Measurements from ENCODE around the gene KIF13A.

The KIF13A gene

GRCh38 chr6:17724341-17724740 is 263.1 kb downstream of the KIF13A start:
- TF ChIP-seq, protein P1, sequence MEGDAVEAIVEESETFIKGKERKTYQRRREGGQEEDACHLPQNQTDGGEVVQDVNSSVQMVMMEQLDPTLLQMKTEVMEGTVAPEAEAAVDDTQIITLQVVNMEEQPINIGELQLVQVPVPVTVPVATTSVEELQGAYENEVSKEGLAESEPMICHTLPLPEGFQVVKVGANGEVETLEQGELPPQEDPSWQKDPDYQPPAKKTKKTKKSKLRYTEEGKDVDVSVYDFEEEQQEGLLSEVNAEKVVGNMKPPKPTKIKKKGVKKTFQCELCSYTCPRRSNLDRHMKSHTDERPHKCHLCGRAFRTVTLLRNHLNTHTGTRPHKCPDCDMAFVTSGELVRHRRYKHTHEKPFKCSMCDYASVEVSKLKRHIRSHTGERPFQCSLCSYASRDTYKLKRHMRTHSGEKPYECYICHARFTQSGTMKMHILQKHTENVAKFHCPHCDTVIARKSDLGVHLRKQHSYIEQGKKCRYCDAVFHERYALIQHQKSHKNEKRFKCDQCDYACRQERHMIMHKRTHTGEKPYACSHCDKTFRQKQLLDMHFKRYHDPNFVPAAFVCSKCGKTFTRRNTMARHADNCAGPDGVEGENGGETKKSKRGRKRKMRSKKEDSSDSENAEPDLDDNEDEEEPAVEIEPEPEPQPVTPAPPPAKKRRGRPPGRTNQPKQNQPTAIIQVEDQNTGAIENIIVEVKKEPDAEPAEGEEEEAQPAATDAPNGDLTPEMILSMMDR (conservative IDR thresholded peaks at IDR 0.05; ENCODE audit: low read depth, low read length): no peak
- no peak for DNase-seq (ENCODE audit: low read depth)
- H3K4me3 ChIP-seq (ENCODE audit: low read length): no peak overlapping the region

GRCh38 chr6:17721671-17722070 is 265.8 kb downstream of the KIF13A start:
- TF ChIP-seq, protein P1 (conservative IDR thresholded peaks at IDR 0.05; ENCODE audit: low read depth, low read length): no peak
- no peak for DNase-seq (ENCODE audit: low read depth)
- H3K4me3 ChIP-seq (ENCODE audit: low read length): no peak overlapping the region

- no peak overlapping the region for H3K4me3 ChIP-seq (ENCODE audit: low read length)
- no peak for DNase-seq (ENCODE audit: low read depth)
- TF ChIP-seq, protein P1 (conservative IDR thresholded peaks at IDR 0.05; ENCODE audit: low read depth, low read length): no peak
Observed at GRCh38 chr6:17719323-17720041, 268.0 kb downstream of the KIF13A start.

- DNase-seq (ENCODE audit: low read depth): no peak
- TF ChIP-seq, protein P1 (conservative IDR thresholded peaks at IDR 0.05; ENCODE audit: low read depth, low read length): no peak
Observed at GRCh38 chr6:17716221-17716620, 271.2 kb downstream of the KIF13A start.

DNA sequence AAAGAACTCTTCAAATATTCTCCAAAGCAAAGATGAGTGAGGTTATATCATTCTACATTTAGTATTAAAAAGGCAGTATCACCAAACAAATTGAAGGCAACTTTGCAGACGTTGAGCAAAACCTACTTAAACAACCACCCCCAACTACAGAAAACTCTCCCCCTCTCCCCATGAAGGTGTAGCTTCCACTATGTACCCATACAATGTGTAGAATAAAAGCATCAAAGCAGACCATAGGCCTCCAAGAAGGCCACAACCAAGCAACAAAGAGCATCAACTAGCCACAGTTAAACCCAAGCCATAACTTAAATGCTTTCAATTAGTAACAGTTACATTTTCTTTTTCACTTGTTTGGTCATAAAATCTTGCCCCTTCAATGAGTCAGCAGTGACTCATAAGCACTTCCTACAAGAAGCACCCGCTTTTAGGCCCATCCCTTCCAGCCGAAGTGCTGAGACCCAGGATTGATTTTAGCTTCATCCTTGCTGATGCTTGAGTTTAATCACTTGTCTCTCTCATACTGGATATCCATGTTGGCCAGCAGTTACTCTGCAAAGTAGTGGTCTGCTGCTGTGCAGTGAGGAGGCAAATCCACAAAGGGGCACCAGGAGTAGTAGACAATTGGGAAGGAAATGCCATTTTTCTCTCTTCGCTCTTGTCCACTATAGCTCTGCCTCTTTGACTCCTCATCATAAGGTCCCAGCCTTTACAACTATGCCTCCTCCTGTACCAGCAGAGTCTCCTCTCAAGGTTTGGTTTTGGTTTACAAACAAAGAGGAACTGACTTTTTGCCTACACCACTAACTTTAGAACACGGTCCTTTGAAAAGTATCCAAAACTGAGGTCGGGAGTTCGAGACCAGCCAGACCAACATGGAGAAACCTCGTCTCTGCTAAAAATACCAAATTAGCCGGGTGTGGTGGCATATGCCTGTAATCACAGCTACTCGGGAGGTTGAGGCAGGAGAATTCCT is 272.3 kb downstream of the KIF13A start:
- TF ChIP-seq, protein P1 (conservative IDR thresholded peaks at IDR 0.05; ENCODE audit: low read depth, low read length): no peak
- H3K4me3 ChIP-seq (ENCODE audit: low read length): no peak overlapping the region
- DNase-seq (ENCODE audit: low read depth): peak; percentile 60

More at GRCh38 chr6:17716221-17716620, 271.2 kb downstream of the KIF13A start:
- H3K4me3 ChIP-seq (ENCODE audit: low read length): no peak overlapping the region

GRCh38 chr6:17714177-17714576 is 273.3 kb downstream of the KIF13A start:
- DNase-seq (ENCODE audit: low read depth): no peak
- TF ChIP-seq, protein P1 (conservative IDR thresholded peaks at IDR 0.05; ENCODE audit: low read depth, low read length): no peak
- H3K4me3 ChIP-seq (ENCODE audit: low read length): no peak overlapping the region
